Measurements from ENCODE around the gene HES1.
A peak's percentile ranks its signal among the peaks of the same experiment; 100 is the strongest.

The HES1 gene

DNA sequence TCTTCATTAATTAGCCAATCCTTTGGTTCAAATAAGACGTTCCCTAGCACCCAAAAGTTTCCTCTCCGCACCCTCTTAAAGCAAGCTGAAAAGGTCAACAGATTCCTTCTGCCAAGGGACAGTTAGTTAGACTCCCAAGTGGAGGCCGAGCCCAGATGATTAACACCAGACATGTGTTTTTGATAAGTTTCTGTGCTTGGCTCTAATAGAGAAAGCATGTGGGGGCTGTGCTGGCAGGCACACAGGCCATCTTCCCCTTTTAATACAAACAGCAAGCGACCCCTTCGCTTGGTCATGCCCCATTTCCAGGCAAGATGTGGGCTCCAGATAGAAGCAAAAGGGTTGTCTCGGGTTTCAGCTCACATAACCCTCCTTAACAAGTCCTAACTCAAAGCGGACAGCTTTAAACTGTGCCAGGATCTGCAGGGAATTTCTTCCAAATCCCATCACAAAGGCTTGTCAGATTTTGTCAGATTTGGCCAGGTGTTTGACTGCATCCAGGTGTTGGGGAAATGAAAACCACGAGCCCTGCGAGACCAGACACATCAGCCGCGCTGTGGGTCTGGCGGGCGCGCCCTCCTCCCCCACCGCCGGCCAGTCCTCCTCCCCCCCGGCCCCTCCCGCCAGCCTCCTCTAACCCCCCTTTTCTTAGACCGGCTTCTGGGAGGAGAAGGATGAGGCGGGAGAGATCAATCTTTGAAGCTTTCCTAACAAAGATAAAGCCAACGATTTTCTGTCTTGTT lies 3.3 kb downstream of the HES1 start:
- Histone ChIP-seq H3K27ac (peak overlapping the region; percentile 100), H3K36me3 (ENCODE audit: insufficient read depth, low read length) (peaks cover 25% of the 10 kb centered on the region), H3K4me3 (peak overlapping the region; percentile 86), H3K9ac (ENCODE audit: insufficient read length) (peak overlapping the region; percentile 82), H3K9me3 (ENCODE audit: low read depth, low read length) (no peaks in the 10 kb centered on the region)
- no peak for DNase-seq (ENCODE audit: low read depth, low spot score)
- TF ChIP-seq EZH2 (IDR thresholded peaks at IDR 0.05) (no peak), POLR2AphosphoS5 (IDR thresholded peaks at IDR 0.05; ENCODE audit: borderline replicate concordance, low read depth, low read length) (peak; percentile 77)

DNA sequence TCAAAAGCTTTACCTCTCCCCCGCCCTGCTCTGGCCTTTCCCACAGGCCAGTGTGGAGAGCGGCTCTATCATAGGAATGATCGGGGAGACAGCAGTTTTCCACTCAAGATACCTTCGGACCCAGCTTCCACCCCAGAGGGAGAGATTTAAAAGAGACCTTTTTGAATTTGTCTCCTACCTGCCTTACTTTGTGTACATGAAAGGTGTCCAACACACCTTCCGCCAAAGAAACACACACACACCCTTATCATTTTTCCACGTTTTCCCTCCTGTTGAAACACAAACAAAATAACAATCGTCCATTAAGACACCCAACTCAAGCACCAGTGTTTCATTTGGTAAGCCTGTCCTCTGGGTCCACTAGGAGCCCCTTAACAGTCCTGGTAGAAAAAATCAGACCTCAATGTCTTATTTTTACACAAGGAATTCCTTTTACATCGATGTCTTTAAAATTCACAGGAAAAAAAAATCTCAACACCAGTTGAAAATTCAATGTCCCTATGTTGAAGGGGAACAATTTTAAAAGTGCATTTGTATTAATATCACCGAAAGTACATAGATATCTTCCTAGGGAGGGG lies 4.0 kb downstream of the HES1 start:
- DNase-seq (ENCODE audit: low read depth, low spot score) = no peak
- Histone ChIP-seq H3K4me3 (peak overlapping the region; percentile 86), H3K9ac (ENCODE audit: insufficient read length) (peak overlapping the region; percentile 82), H3K9me3 (ENCODE audit: low read depth, low read length) (no peaks in the 10 kb centered on the region), H3K27ac (peak overlapping the region; percentile 100), H3K36me3 (ENCODE audit: insufficient read depth, low read length) (peaks cover 25% of the 10 kb centered on the region)
- TF ChIP-seq FOXP2 (optimal IDR thresholded peaks at IDR 0.05; ENCODE audit: control extremely low read depth, extremely low read length, insufficient read depth) (no peak), POLR2AphosphoS5 (IDR thresholded peaks at IDR 0.05; ENCODE audit: borderline replicate concordance, low read depth, low read length) (no peak), EZH2 (IDR thresholded peaks at IDR 0.05) (no peak)

DNA sequence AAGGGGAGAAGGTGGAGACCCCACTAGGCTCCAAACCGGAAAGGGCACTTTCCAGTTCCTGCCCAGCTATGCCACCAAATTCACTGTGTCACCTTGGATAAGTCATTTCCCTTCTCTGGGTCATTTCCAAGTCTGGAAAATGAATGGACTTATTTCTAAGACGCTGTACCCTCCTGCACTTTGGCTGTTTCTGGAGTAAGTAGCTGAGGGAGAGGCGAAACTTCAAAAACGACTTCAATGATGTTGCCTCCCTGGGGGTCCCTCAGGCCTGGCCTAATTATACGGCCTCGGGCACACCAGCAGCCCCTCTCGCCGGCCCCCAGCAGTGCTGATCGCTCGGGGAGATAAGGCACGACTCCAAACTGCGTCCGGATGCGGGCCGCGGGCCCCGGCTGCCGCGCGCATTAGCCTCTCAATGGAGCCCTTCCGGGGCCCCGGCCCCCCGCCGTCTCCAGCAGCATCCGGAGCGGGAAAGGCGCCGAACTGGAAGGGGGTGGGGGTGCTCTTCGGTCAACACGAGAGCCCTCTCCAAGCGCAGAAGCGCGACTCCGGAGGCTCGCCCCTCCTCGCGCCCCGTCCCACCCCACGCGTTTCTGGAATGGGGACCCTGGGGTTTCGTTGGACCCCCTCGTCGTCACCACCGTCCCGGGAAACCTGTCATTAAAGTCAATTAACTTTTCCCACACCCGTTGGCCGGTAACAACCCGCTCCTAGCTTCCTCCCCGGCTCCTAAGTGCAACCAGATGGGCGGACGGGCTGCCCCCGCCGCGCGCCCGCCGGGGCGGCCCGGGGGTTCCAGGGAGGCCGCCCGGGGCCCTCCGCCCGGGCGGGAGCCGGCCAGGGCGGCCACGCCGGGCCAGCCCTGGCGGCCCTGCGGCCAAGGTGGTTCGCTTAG lies 4.8 kb downstream of the HES1 start:
- peak overlapping the region; percentile 82 for H3K9ac ChIP-seq (ENCODE audit: insufficient read length)
- no peaks in the 10 kb centered on the region for H3K9me3 ChIP-seq (ENCODE audit: low read depth, low read length)
- H3K27ac ChIP-seq = peak overlapping the region; percentile 100
- no peak for DNase-seq (ENCODE audit: low read depth, low spot score)
- H3K36me3 ChIP-seq (ENCODE audit: insufficient read depth, low read length) = peaks cover 25% of the 10 kb centered on the region
- H3K4me3 ChIP-seq = peak overlapping the region; percentile 86
- TF ChIP-seq POLR2AphosphoS5 (IDR thresholded peaks at IDR 0.05; ENCODE audit: borderline replicate concordance, low read depth, low read length) (peak; percentile 76; the same call in 1 of the 2 replicates), EZH2 (IDR thresholded peaks at IDR 0.05) (no peak), FOXP2 (optimal IDR thresholded peaks at IDR 0.05; ENCODE audit: control extremely low read depth, extremely low read length, insufficient read depth) (no peak)

GRCh38 chr3:194141415-194142155 lies 5.6 kb downstream of the HES1 start:
- no peak for DNase-seq (ENCODE audit: low read depth, low spot score)
- TF ChIP-seq FOXP2 (optimal IDR thresholded peaks at IDR 0.05; ENCODE audit: control extremely low read depth, extremely low read length, insufficient read depth) (no peak), POLR2AphosphoS5 (IDR thresholded peaks at IDR 0.05; ENCODE audit: borderline replicate concordance, low read depth, low read length) (peak; percentile 18; the same call in 1 of the 2 replicates)
- peak overlapping the region; percentile 86 for H3K4me3 ChIP-seq
- peak overlapping the region; percentile 88 for H3K9ac ChIP-seq (ENCODE audit: insufficient read length)
- peaks cover 25% of the 10 kb centered on the region for H3K36me3 ChIP-seq (ENCODE audit: insufficient read depth, low read length)
- no peaks in the 10 kb centered on the region for H3K9me3 ChIP-seq (ENCODE audit: low read depth, low read length)
- peak overlapping the region; percentile 100 for H3K27ac ChIP-seq

DNA sequence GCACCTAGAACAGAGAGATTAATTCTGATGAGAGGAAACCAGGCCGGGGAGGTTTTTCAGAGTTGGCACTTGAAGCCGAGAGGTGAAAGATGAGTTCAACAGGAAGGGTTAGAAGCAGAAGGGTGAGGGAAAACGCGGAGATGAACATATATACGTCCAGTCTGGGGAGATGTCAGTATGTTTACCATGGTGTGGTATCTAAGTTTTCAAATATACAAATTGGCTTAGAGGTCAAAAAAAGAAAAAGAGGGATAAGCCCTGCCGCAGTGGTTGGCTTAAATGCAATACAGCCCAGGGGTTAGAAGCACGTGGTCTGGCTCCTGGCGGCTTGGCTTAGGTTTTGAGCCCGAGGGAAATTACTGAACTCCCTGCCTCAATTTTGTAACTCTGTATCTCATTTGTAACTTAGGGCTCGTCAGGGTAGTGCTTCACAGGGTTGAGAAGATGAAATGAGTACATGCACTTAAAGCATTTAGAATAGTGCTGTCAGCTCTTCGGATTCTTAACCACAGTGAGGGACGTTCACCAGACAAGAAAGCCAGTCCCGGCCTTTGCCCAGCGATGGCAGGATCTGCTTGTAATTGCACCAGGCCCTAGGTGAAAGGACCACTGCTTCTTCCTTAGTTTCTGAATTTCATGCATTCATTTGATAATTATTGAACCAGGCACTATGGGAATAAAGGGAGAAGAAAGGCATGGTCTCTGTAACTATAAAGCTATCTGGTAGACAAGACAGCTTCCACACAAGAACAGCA lies 6.4 kb downstream of the HES1 start:
- H3K9ac ChIP-seq (ENCODE audit: insufficient read length) = peak overlapping the region; percentile 88
- DNase-seq (ENCODE audit: low read depth, low spot score) = no peak
- H3K9me3 ChIP-seq (ENCODE audit: low read depth, low read length) = no peaks in the 10 kb centered on the region
- TF ChIP-seq EZH2 (IDR thresholded peaks at IDR 0.05) (no peak), POLR2AphosphoS5 (IDR thresholded peaks at IDR 0.05; ENCODE audit: borderline replicate concordance, low read depth, low read length) (peak; percentile 62)
- H3K27ac ChIP-seq = peak overlapping the region; percentile 100
- peak overlapping the region; percentile 74 for H3K4me3 ChIP-seq
- peaks cover 19% of the 10 kb centered on the region for H3K36me3 ChIP-seq (ENCODE audit: insufficient read depth, low read length)

DNA sequence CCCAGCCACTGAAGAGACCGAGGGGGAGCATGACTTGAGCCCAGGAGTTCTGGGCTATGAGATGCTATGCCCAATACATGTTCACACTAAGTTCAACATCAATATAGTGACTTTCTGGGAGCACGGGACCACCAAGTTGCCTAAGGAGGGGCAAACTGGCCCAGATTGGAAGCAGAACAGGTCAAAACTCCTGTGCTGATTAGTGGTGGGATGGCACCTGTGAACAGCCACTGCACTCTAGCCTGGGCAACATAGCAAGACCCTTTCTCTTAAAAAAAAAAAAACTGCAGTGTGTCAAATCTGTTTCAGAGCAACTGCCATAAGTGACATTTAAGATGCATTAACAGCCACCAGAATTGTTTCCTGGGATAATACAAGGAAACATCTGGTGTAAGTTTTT lies 9.8 kb downstream of the HES1 start:
- H3K4me3 ChIP-seq = no peak overlapping the region
- TF ChIP-seq POLR2AphosphoS5 (IDR thresholded peaks at IDR 0.05; ENCODE audit: borderline replicate concordance, low read depth, low read length) (no peak), FOXP2 (optimal IDR thresholded peaks at IDR 0.05; ENCODE audit: control extremely low read depth, extremely low read length, insufficient read depth) (no peak), EZH2 (IDR thresholded peaks at IDR 0.05) (no peak)
- no peaks in the 10 kb centered on the region for H3K9me3 ChIP-seq (ENCODE audit: low read depth, low read length)
- H3K36me3 ChIP-seq (ENCODE audit: insufficient read depth, low read length) = no peaks in the 10 kb centered on the region
- DNase-seq (ENCODE audit: low read depth, low spot score) = no peak
- no peak overlapping the region for H3K27ac ChIP-seq
- no peak overlapping the region for H3K9ac ChIP-seq (ENCODE audit: insufficient read length)

DNA sequence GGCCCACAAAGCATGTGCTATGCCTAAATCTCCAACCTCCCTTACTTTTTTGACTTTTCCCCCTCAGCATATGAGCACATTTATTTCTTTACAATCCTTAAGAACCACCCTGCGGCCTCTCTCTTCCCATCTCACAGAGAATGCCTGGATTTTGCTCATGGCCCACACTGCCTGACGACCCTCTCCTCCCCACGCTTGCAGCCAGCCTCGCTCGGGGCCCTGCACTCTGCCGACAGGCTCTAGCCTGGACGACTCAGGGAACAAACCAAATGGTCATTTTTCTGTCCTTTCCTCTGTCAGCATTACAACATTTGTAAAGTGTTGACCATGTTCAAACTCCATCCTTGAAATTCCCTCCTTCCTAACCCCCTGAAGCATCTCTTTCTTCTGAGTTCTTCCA lies 11.7 kb downstream of the HES1 start:
- TF ChIP-seq EZH2 (IDR thresholded peaks at IDR 0.05) (no peak), POLR2AphosphoS5 (IDR thresholded peaks at IDR 0.05; ENCODE audit: borderline replicate concordance, low read depth, low read length) (no peak), FOXP2 (optimal IDR thresholded peaks at IDR 0.05; ENCODE audit: control extremely low read depth, extremely low read length, insufficient read depth) (no peak)
- H3K36me3 ChIP-seq (ENCODE audit: insufficient read depth, low read length) = no peaks in the 10 kb centered on the region
- H3K9ac ChIP-seq (ENCODE audit: insufficient read length) = no peak overlapping the region

More for the DNA sequence above, 11.7 kb downstream of the HES1 start:
- no peaks in the 10 kb centered on the region for H3K9me3 ChIP-seq (ENCODE audit: low read depth, low read length)
- no peak overlapping the region for H3K27ac ChIP-seq
- no peak overlapping the region for H3K4me3 ChIP-seq
- no peak for DNase-seq (ENCODE audit: low read depth, low spot score)

All from SK-N-MC (cell line).